ENCODE data around the gene ITK.
"Not testable (repeated sequence)": the region's sequence is repeated elsewhere in the genome, so short reads cannot be mapped to it uniquely, and the experiment has no call there.

The ITK gene

DNA sequence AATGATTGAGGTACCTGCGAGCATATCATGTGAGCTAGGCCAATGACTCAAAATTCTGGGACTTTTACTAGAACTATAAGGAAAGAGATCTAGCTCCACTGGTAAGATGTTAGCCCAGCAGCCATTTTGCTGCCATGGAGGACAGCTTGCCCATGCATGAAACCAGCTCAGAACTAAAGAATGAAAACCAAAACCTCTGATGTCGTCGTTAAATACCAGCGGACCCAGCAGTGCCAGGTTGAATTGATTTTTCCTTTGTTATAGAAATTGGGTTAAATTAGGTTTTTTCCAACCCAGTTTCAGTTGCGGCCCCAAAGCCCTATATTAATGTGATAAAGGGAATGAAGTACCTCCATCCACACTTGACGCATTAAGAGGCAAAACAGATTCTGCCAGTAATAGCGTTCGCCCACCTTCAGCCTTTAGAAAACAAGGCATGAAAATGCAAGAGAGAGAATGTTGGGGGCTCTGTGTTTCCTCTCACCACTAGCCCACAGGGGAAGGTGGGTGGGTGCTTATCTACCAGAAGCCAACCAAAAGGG is 5.5 kb upstream of the ITK start:
- Histone ChIP-seq H3K4me3 (ENCODE audit: low read depth, low read length) (no peak overlapping the region), H3K36me3 (ENCODE audit: control insufficient read depth, insufficient read depth, low read length) (no peaks in the 10 kb centered on the region), H3K4me1 (ENCODE audit: control insufficient read depth, insufficient read depth, low read length) (peaks cover 3% of the 10 kb centered on the region), H3K9me3 (ENCODE audit: control insufficient read depth, insufficient read depth, low read length) (no peaks in the 10 kb centered on the region), H3K27me3 (ENCODE audit: control insufficient read depth, insufficient read depth, low read length) (no peaks in the 10 kb centered on the region), H3K9ac (ENCODE audit: low read depth, low read length) (no peak overlapping the region)

DNA sequence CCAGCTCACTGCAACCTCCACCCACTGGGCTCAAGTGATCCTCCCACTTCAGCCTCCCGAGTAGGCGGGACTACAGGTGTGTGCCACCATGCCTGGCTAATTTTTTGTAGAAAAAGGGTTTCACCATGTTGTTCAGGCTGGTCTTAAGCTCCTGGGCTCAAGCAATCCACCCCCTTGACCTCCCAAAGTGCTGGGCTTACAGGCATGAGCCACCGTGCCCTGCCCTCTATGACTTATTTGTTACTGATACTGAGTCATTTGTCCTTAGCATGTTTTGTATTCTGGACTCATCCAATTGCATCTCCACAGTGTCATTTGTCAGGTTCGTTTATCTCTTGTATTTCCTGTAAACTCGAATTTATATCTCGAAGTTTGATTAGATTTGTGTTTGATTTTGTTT is 2.7 kb upstream of the ITK start:
- Histone ChIP-seq H3K4me3 (ENCODE audit: low read depth, low read length) (no peak overlapping the region), H3K9me3 (ENCODE audit: control insufficient read depth, insufficient read depth, low read length) (no peaks in the 10 kb centered on the region), H3K9ac (ENCODE audit: low read depth, low read length) (no peak overlapping the region), H3K27me3 (ENCODE audit: control insufficient read depth, insufficient read depth, low read length) (peaks cover 7% of the 10 kb centered on the region), H3K36me3 (ENCODE audit: control insufficient read depth, insufficient read depth, low read length) (no peaks in the 10 kb centered on the region), H3K4me1 (ENCODE audit: control insufficient read depth, insufficient read depth, low read length) (no peaks in the 10 kb centered on the region)

DNA sequence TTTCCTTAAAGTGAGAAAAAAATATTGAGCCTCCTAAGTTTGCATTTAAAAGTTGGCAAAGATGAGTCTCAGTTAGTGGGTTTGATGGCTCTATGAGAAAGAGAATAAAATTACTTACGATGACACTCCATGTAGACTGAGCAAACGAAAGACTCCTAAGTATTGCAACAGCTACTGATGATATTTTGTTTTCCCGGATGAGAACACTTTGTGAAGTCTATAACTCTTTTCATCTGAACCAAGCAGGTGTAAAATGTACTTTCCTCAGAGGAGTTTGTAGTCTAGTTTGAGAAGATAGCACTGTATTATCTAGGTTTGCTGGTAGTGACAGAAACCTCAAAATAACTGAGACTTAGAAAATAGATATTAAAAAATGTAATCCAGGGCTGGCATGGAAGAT is 1.7 kb upstream of the ITK start:
- no peak overlapping the region for H3K9ac ChIP-seq (ENCODE audit: low read depth, low read length)
- no peaks in the 10 kb centered on the region for H3K36me3 ChIP-seq (ENCODE audit: control insufficient read depth, insufficient read depth, low read length)
- no peaks in the 10 kb centered on the region for H3K4me1 ChIP-seq (ENCODE audit: control insufficient read depth, insufficient read depth, low read length)
- peaks cover 8% of the 10 kb centered on the region for H3K27me3 ChIP-seq (ENCODE audit: control insufficient read depth, insufficient read depth, low read length)
- H3K9me3 ChIP-seq (ENCODE audit: control insufficient read depth, insufficient read depth, low read length), result no peaks in the 10 kb centered on the region
- H3K4me3 ChIP-seq (ENCODE audit: low read depth, low read length), result no peak overlapping the region

DNA sequence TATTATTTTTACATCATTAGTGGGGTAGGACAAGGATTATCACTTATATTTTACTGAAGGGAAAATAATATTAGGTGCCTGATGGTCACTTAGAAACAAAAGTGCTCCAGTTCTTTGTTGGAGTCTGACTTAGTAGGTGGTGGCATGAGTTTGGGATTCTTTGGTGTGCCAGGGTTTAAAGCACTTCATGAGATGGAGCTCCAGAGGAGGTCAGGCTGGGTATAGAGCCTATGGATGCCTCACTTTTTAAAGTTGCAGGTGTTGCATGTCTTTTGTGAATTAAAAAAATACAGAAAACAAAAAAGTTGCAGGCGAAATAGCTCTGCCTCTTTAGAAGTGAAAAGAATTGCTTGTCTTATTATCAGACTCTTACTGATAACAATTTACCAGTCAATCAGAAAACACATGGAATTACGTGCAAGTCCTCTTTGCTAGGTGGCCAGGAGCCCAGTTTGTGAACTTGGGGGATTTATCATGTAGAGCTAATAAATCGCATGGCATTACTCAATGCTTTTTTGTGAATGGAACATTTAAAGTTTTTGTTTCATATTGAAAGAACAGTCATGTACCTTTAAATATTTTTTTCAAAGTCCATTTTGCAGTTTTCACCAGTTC is 1.6 kb downstream of the ITK start:
- no peak overlapping the region for H3K9ac ChIP-seq (ENCODE audit: low read depth, low read length)
- H3K27me3 ChIP-seq (ENCODE audit: control insufficient read depth, insufficient read depth, low read length), result peaks cover 37% of the 10 kb centered on the region
- H3K9me3 ChIP-seq (ENCODE audit: control insufficient read depth, insufficient read depth, low read length), result no peaks in the 10 kb centered on the region
- no peaks in the 10 kb centered on the region for H3K4me1 ChIP-seq (ENCODE audit: control insufficient read depth, insufficient read depth, low read length)
- no peak overlapping the region for H3K4me3 ChIP-seq (ENCODE audit: low read depth, low read length)
- no peaks in the 10 kb centered on the region for H3K36me3 ChIP-seq (ENCODE audit: control insufficient read depth, insufficient read depth, low read length)

DNA sequence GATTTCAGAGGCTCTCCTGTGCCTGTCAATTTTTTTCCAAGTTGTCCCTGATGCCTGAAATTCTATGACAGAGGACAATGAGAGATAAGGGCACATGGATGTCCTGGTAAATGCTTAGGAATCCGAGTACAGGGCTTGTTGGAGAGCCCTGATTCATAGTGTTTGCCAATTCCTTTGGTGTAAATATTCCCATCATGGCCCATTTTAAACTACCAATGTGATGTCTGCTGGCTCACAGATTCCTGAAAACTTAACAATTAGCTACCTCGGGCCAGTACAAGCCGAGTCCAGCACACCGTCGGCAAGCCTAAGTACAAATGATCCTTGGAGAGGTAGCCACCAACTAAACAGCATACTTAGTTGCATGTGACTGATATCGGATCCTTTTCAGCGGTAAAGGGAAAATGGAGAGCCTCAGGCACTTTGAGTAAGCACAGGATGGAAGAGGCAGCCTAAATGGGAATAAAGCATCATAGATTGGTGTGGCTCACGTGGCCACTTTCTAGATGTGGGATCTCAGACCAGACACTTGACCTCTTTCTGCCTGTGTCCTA is 3.6 kb downstream of the ITK start:
- Histone ChIP-seq H3K4me3 (ENCODE audit: low read depth, low read length) (no peak overlapping the region), H3K4me1 (ENCODE audit: control insufficient read depth, insufficient read depth, low read length) (no peaks in the 10 kb centered on the region), H3K36me3 (ENCODE audit: control insufficient read depth, insufficient read depth, low read length) (no peaks in the 10 kb centered on the region), H3K9me3 (ENCODE audit: control insufficient read depth, insufficient read depth, low read length) (no peaks in the 10 kb centered on the region), H3K9ac (ENCODE audit: low read depth, low read length) (no peak overlapping the region), H3K27me3 (ENCODE audit: control insufficient read depth, insufficient read depth, low read length) (peaks cover 52% of the 10 kb centered on the region)

DNA sequence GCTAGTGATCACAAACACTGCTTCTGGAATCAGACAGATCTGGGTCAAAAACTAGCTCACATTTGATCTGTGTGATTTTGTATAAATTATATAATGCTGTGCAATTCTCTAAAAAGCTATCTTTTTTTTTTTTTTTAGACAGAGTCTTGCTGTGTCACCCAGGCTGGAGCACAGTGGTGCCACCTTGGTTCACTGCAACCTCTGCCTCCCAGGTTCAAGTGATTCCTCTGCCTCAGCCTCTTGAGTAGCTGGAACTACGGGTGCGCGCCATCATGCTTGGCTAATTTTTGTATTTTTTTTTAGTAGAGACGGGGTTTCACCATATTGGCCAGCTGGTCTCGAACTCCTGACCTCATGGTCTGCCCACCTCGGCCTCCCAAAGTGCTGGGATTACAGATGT is 4.5 kb downstream of the ITK start:
- H3K9ac ChIP-seq (ENCODE audit: low read depth, low read length); H3K36me3 ChIP-seq (ENCODE audit: control insufficient read depth, insufficient read depth, low read length); H3K4me3 ChIP-seq (ENCODE audit: low read depth, low read length); H3K4me1 ChIP-seq (ENCODE audit: control insufficient read depth, insufficient read depth, low read length); H3K9me3 ChIP-seq (ENCODE audit: control insufficient read depth, insufficient read depth, low read length): not testable (repeated sequence)
- H3K27me3 ChIP-seq (ENCODE audit: control insufficient read depth, insufficient read depth, low read length), result peaks cover 61% of the 10 kb centered on the region

DNA sequence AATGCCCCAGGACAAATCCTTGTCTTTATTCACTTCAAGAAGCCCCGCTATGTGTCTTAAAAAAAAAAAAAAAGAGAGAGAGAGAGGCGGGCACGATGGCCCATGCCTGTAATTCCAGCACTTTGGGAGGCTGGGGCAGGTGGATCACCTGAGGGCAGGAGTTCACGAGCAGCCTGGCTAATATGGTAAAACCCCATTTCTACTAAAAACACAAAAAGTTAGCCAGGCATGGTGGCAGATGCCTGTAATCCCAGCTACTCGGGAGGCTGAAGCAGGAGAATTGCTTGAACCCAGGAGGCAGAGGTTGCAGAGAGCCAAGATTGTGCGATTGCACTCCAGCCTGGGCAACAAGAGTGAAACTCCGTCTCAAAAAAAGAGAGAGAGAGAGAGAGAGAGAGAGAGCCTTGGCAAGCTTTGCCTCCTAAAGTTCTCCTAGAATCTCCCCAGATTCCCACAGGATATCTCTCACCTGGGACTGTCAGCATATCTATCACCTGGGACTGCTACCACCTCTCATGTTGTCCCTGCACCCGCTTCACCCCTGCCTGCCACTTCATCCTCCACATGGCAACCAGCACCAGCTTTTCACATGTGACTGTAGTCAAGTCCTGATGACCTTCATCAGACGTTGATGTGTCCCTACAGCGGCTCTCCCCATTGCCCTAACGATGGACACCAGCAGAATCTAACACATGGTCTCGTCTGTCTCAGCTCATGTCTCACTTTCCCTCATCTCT is 5.8 kb downstream of the ITK start:
- Histone ChIP-seq H3K27me3 (ENCODE audit: control insufficient read depth, insufficient read depth, low read length) (peaks cover 59% of the 10 kb centered on the region), H3K9ac (ENCODE audit: low read depth, low read length) (no peak overlapping the region), H3K9me3 (ENCODE audit: control insufficient read depth, insufficient read depth, low read length) (no peaks in the 10 kb centered on the region), H3K36me3 (ENCODE audit: control insufficient read depth, insufficient read depth, low read length) (no peaks in the 10 kb centered on the region), H3K4me3 (ENCODE audit: low read depth, low read length) (no peak overlapping the region), H3K4me1 (ENCODE audit: control insufficient read depth, insufficient read depth, low read length) (no peaks in the 10 kb centered on the region)

DNA sequence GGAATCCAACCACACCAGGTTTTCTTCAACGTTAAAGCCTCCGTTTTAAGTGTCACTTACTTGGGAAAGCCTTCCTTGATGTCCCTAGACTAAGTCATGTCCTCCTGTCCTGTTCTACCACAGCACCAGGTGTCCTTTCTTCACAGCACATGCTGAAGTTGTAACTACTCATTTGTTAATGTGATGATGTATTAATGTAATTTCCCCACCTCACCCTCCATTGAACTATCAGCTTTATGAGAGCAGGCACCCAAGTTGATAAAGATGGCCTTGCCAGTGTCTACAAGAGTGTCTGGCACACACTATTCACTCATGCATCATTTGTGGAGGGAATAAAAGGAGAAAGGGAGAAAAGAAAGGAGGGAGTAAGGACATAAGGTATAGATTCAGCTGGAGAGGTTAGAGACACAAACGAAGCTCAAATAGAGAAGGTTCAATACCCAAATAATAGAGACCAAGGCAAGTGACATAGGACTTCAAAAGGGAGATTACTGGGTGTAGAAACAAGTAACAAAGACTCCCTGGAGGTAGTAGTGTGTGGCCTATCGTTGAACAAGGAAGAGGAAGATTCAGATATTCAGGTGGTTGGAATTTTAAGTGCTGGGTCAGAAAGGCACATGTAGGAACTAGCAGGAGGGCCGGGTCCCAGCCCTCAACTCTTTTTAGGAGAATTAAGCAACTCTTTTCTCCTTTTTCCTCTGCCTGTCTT is 6.6 kb downstream of the ITK start:
- H3K36me3 ChIP-seq (ENCODE audit: control insufficient read depth, insufficient read depth, low read length), result no peaks in the 10 kb centered on the region
- no peaks in the 10 kb centered on the region for H3K4me1 ChIP-seq (ENCODE audit: control insufficient read depth, insufficient read depth, low read length)
- peaks cover 59% of the 10 kb centered on the region for H3K27me3 ChIP-seq (ENCODE audit: control insufficient read depth, insufficient read depth, low read length)
- H3K4me3 ChIP-seq (ENCODE audit: low read depth, low read length), result no peak overlapping the region
- H3K9me3 ChIP-seq (ENCODE audit: control insufficient read depth, insufficient read depth, low read length), result no peaks in the 10 kb centered on the region
- no peak overlapping the region for H3K9ac ChIP-seq (ENCODE audit: low read depth, low read length)

DNA sequence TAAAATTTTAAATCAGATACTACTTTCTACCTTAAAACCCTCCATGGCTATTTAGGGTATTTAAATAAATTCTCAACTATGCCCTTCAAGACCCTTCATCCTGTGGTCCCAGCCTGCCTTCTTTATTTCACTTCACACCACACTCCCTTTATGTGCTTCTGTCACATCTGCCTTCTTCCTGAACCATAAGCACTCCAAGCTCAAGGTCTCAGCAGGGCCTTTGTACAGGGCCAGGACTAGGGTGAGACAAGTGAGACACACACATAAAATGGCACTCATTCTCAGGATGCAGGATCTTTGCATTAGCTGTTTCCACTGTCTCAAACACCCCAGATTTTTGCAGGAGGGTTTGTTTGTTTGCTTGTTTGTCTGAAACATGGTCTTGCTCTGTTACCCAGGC is 7.6 kb downstream of the ITK start:
- Histone ChIP-seq H3K36me3 (ENCODE audit: control insufficient read depth, insufficient read depth, low read length) (no peaks in the 10 kb centered on the region), H3K4me1 (ENCODE audit: control insufficient read depth, insufficient read depth, low read length) (no peaks in the 10 kb centered on the region), H3K9me3 (ENCODE audit: control insufficient read depth, insufficient read depth, low read length) (no peaks in the 10 kb centered on the region), H3K27me3 (ENCODE audit: control insufficient read depth, insufficient read depth, low read length) (peaks cover 59% of the 10 kb centered on the region), H3K4me3 (ENCODE audit: low read depth, low read length) (no peak overlapping the region), H3K9ac (ENCODE audit: low read depth, low read length) (no peak overlapping the region)

DNA sequence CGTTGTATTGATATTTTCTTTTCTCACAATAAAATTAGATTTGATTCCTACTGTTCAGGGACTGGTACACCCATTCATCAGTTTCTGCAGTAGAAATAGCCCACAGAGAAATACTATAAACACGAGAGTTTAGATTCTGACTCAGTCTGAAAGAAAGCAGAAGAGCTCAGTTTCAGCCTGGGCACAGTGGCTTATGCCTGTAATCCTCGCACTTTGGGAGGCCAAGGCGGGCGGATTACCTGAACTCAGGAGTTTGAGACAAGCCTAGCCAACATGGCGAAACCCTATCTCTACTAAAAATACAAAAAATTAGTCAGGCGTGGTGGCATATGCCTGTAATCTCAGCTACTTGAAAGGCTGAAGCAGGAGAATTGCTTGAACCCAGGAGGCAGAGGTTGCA is 8.6 kb downstream of the ITK start:
- Histone ChIP-seq H3K27me3 (ENCODE audit: control insufficient read depth, insufficient read depth, low read length) (peaks cover 59% of the 10 kb centered on the region), H3K4me1 (ENCODE audit: control insufficient read depth, insufficient read depth, low read length) (no peaks in the 10 kb centered on the region), H3K4me3 (ENCODE audit: low read depth, low read length) (no peak overlapping the region)

DNA sequence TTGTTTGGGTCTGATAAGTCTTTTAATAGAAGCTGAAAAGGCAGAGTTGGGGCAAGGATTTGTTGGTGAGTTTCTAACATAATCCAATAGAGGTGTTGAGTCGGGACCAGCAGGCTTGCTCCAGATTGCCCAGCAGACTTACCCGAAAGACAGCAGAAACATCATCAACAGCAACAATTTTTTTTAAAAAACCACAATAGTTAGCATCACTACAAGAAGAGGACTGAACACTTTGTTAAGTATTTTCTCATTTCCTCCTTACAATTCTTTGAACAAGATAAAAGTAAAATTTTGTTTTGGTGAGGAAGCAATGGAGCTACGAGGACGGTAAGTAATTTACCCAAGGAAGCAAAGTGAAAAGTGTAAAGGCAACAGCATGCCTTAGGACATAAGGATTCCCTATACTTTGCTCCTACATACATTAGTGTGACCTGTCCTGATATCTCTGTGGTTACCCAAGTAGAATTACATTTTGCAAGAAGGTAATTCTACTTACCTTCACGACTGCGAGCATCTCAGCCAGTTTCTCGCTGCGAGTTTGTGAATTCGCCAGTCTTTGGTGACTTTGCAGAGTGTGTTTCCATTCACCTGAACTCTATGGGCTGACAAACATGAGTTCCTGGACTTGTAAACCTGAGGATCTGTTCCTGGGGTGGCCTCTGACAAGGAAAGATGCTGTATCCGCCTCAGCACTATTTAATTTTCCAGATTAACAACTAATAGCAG is 13.2 kb downstream of the ITK start:
- no peak overlapping the region for H3K4me3 ChIP-seq (ENCODE audit: low read depth, low read length)
- H3K36me3 ChIP-seq (ENCODE audit: control insufficient read depth, insufficient read depth, low read length), result no peaks in the 10 kb centered on the region
- no peaks in the 10 kb centered on the region for H3K9me3 ChIP-seq (ENCODE audit: control insufficient read depth, insufficient read depth, low read length)
- peaks cover 21% of the 10 kb centered on the region for H3K27me3 ChIP-seq (ENCODE audit: control insufficient read depth, insufficient read depth, low read length)
- no peaks in the 10 kb centered on the region for H3K4me1 ChIP-seq (ENCODE audit: control insufficient read depth, insufficient read depth, low read length)
- no peak overlapping the region for H3K9ac ChIP-seq (ENCODE audit: low read depth, low read length)

More for the DNA sequence above, 8.6 kb downstream of the ITK start:
- Histone ChIP-seq H3K9ac (ENCODE audit: low read depth, low read length) (no peak overlapping the region), H3K36me3 (ENCODE audit: control insufficient read depth, insufficient read depth, low read length) (no peaks in the 10 kb centered on the region), H3K9me3 (ENCODE audit: control insufficient read depth, insufficient read depth, low read length) (no peaks in the 10 kb centered on the region)
